Fibroblast of villous mesenchyme (primary cell): ENCODE data around the gene TFPI. TPM values are rescaled to one million over a fixed set of nuclear protein-coding genes. Genes with fewer than 3 reads are reported as not detected.
A peak's percentile ranks its signal among the peaks of the same experiment; 100 is the strongest.

Experiments used
- DNase-seq: peaks from one replicate; pipeline ENCODE4 v3.0.0-alpha.2; 2010; ENCODE audit warnings: low read depth
- H3K4me3 ChIP-seq: 2 replicates; pipeline ENCODE4 v1.5.1; 2011; ENCODE audit warnings: low read depth, mild to moderate bottlenecking, low read length
- CTCF ChIP-seq: IDR thresholded peaks from 2 replicates; pipeline ENCODE4 v1.5.1; 2012; ENCODE audit warnings: low read depth, mild to moderate bottlenecking, low read length; ENCODE audit not compliant: insufficient read depth
- total RNA-seq: library from RNA; depleted of rRNA; stranded (reverse); fragments of >200 nt; gene quantifications from 2 replicates; pipeline ENCODE4 v1.2.3, GENCODE V29; 2012

TFPI gene
- total RNA-seq, 1 donor: 126 TPM

DNA sequence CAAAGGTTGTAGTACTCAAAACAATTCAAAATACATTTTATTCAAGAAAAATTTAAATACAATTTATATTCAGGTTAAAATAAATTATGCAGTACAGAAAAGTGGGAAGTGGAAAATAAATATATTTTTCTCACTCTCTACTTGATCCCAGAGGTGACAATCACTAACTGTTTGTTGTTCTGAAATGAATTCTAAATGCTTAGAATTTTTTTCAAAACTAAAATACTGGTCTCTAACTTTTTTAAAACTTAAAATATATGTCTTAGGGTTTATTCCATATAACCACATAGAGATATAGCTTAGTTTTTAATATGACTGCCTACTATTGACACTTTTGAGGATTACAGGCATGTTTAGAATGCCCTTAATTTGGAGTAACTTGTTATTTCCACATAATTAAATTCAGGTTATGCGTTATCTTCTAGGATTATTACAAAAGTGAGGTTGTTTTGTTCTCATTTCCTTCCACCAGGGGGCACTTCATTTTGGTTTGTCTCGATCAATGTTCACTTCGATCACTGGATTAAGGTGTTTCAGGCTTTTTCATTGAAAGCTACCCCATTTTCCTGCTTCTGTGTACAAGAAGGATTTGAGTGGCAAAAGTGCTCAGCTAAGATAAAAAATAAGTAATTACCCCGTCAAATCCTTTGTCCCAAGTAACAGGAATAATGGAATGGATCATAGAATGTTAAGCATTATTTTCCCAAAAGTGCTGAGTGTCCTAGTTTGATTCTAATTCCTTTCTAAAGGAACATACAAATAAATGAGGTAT is 27.1 kb upstream of the TFPI start:
- DNase-seq: peak; percentile 52
- peak overlapping the region; percentile 38 for H3K4me3 ChIP-seq
- peak; percentile 70 for TF ChIP-seq CTCF

DNA sequence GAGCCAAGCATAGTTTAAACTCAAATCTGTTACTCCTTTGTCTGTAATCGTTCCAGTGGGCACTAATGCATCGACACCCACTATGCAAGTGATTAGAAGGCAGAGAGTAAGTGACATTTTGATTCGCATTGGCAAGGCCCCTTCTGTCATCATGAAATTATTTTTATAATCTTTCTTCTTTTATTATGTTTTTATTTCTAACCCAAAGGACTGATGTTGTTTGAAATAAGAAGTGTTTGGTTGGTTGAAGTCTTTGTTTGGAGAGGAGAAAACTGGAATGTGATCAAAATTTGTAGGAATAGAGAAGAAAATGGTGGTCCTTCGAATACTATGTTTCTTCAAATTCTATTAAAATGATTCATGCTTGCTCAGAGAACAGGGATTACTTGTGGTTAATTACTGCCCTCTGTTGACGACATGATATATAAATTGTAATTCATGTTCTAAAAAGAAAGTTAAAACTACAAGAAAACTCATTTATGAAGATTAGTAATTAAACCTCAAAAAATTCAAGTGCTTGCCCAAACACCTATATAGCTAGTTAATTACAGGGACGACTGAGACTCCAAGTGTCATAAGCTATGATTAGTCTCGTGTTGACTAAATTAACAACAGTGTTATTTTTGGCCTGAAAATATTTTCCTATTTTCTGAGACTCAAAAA is 26.4 kb upstream of the TFPI start:
- peak; percentile 84 for DNase-seq
- peak; percentile 21 for TF ChIP-seq CTCF
- peak overlapping the region; percentile 38 for H3K4me3 ChIP-seq

- H3K4me3 ChIP-seq: no peak overlapping the region
- no peak for TF ChIP-seq CTCF
Measured at GRCh38 chr2:187577310-187577709, 23.1 kb upstream of the TFPI start.

DNA sequence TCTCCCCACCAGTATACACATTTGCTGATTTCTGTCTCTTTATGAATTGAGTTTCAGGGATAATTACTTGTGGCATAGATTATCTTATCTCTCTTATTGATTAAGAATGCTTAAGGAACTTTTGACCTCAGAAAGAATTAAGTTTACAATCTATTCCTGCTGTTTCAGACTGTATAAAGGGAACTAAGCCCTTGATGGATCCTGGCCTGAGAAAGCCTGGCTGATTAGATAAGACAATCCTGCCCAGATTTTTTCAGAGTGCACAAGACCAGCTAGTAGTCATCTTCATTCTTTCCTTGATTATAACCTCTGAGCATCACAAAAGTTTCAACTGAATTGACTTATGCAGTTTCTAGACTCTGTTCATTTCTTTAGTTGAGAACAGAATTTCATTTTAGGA is 22.7 kb upstream of the TFPI start:
- peak; percentile 75 for DNase-seq
- H3K4me3 ChIP-seq: no peak overlapping the region
- TF ChIP-seq CTCF: no peak

More at GRCh38 chr2:187577310-187577709, 23.1 kb upstream of the TFPI start:
- no peak for DNase-seq

GRCh38 chr2:187575751-187576067 is 21.5 kb upstream of the TFPI start:
- no peak for TF ChIP-seq CTCF
- H3K4me3 ChIP-seq: no peak overlapping the region
- DNase-seq: no peak

DNA sequence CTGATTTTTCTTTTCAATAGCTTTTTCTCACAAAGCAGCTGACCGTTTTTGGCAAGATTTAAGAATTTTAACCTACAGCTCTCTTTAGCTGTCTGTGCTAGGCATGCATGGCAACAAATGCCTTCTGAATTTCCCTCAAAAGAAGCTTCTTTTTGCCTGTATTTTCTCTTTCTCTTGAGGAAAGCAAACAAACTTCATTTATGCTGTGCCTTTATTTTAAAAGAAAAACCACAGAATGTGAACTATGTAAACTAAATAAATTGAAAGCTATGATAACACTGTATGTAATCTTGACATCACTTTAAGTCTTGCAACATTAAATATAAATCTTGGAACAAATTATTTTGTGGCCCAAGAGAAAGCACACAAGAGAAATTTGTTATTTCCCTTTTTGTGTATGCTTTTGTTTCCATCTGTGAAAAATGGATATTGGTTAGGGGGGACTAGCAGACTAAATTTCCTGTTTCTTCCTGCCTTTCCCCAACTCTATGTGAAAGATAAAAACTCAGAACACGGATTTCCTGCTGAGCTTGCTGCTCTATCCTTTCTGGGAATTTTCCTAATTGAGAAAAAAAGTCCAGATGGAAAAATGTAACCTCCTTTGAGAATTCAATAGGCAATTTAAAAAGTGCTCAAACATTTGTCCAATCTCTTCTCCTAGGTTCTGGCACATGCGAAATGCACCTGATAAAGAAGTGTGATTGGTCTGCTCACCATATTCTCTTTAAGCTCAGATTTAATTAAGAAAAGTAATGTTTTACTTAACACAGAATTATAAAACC is 20.9 kb upstream of the TFPI start:
- H3K4me3 ChIP-seq: peak overlapping the region; percentile 18
- TF ChIP-seq CTCF: no peak
- peak; percentile 89 for DNase-seq
